Measurements from ENCODE around the gene VASP.

GRCh38 chr19:45508417-45508860, 1.2 kb downstream of the VASP start:
- no peak for TF ChIP-seq CTCF (IDR thresholded peaks at IDR 0.05; ENCODE audit: poor library complexity, severe bottlenecking)
- TF ChIP-seq EP300 (conservative IDR thresholded peaks at IDR 0.05; ENCODE audit: poor library complexity, severe bottlenecking) = no peak
- no peak for TF ChIP-seq REST (IDR thresholded peaks at IDR 0.05; ENCODE audit: borderline replicate concordance)
